Measurements from ENCODE around the gene ADRB1.

Gene ADRB1

DNA sequence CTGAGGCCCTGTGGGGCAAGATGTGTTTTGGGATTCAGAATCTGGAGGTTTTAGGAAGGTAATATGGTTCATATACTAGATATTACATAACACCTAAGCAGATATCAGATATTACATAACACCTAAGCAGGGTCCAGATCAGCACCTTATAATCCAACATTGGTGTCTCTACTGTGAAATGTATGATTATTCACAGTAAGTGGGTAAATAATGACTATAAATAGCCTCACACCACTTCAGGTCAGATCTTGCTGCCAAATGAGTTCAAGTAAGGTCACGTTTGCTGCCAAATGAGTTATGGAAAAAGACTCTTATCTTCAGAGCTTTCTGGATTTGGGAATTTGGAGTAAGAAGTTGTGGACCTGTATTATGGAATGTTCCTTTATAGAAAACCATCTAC lies 14.6 kb downstream of the ADRB1 start:
- DNase-seq, result no peak

DNA sequence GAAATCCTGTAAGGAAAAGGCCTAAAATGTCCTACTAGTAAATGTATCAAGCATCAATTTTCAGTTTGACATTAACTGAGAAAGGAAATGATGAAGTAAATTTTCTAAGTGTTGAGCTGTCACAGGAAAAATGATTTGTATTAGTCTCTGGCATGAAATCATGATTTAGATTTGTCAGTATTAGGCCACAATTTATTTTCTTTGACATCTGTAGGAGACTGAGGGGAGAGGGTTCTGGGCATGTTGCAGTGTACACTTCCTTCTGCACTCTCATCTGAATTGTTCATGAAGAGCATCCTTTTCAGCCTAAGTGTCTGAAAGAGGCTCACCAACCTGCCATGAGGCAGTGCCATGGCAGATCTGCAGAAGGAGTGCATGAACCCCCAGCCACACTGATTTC lies 15.9 kb downstream of the ADRB1 start:
- no peak for DNase-seq

DNA sequence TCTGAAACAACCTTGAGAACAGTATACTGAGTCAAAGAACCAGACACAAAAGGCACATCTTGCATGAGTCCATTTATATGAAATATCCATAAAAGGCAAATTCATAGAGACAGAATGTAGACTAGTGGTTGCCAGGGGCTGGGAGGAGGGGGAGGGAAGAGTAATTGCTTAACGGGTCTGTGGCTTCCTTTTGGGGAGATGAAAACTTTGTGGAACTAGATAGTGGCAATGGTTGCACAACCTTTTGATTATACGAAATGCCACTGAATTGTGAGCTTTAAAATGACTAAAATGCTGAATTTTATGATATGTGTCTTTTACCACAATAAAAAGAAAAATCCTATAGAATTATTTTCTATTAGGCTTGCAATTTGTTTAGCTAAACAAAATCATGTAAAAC lies 16.8 kb downstream of the ADRB1 start:
- no peak for DNase-seq

DNA sequence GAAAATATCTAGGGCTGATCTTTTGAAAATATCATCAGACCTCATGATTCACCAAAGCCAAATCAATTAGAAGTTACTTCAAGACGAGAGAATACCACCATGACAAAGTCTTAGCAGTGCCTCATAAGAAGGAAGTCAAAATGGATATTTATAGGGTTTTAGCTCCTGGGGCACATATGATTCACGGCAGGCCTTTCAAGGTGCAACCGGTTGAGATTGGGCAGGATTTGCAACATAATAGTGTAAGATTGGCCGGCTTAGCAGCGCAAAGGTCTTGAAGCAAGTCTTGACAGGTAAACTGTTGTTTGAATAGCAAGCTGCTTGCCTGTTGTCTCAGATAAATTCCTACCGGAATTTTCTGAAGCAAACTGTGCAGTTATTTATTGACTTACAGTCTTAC lies 17.5 kb downstream of the ADRB1 start:
- DNase-seq, result no peak

DNA sequence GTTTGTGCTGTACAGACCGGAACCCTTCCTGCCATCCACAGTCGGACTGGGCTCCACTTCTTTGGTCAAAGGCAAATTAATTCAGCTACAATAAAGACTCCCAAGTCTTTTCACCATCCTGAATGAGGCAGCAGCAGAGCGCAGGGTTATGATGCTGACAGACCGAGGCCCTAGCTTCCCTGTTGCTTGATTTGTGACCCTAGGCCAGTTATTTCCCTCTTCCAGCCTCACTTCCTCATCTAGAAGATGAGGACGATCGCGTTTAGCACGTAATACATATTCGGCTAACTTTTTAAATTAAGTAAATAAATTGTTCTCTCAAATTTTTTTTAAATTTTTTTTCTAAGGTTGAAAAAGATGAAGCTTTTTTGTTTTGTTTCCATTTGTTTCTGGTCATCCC lies 18.1 kb downstream of the ADRB1 start:
- DNase-seq, result no peak

DNA sequence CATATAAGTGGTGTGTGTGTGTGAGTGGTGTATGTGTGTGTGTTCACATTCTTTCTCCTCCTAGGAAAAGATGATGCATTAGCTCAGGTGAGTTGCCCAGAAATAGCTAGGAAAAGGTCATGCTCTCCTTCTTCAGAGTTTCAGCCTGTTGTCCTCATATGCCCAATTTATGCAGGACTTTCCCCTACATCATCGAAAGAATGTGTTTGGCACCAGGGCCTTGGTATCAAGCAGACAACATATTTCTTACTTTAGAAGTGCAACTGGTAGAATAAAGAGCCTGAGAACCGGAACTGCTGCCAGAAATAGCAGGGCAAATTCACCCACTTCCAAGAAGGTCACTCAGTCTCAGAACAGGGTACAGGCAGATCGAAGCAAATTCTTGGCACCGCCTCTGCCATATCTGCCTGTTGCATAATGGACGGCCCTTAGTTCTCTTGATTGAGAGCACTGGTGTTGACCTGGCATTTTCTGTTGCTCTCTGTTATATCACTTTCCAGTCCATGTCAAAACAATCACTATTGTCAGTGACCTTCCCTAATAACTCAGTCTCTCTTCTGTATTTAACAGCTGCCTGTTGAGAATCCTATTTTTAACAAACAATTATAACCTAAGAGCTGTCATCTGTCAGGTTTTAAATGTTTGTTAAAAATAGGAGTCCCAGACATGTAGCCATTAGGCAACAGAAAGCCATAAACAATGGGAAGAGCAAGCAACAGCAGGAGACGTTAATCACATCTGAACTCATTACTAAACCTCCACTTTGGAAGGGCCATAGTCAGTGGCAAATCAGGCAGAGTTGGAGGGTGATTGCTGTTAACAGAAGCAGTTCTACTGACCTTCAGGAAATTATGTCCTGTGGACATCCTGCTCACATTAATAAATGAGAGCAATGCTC lies 20.7 kb downstream of the ADRB1 start:
- DNase-seq, result no peak

DNA sequence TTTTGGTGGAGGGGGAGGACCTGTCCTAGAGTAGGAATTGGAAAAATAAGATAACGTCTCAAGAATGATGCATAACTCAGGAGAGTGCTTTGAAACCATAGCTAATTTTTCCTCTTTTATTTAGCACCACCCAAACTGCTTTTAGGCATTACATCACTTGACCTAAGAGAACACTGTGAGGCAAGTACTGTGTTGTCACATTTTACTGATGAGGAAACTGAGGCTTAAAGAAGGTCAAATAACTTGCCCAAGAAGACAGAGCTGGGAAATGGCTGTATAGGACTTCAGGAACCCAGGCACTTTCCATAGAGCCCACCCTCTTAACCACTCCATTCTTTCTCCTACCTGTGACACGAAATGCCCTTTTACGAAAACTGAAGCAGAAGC lies 21.4 kb downstream of the ADRB1 start:
- DNase-seq, result no peak

DNA sequence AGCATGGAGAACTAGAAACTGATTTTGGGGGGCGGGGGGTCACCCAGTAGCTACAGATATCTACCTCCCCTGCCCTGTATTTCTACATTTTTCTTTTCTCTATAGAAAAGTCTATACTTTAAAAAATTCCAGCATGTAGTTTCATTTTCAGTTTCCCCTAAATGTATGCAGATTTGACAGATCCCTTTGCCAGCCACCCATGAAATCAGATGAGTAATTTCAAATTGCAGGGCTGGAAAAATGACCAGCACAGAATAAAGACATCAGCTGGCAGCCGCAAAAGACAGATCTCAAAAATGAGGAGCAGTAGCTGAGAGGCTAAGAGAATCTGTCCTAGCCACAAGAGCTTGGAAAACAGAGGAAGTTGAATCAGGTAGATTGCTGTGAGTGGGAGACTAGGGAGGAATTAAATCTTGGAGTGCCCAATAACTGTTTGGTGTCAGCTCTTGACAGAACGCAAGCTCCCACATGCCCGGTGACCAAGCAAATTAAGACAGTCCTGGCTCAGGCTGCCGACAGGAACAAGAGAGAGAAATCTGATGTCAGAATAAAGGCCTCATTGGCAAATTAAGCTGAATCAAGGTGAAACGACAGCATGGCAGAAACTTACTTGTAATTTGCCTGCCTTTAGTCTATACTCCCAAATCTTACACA lies 24.5 kb downstream of the ADRB1 start:
- DNase-seq, result no peak

DNA sequence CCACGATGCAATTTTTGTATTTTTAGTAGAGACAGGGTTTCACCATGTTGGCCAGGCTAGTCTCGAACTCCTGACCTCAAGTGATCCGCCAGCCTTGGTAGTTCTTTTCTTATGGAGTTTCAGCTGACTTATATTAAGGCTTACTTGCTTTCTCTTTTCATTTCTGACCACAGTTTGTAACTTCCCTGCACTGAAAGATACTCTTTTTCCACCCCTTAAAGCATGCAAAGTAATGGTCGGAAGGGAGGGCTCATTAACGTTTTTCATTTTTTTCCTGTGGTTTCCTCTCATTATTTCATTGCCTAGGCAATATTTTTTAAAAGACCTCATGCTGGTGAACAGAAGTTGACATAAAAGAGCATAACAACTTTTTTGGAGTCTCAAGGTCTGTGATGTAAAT lies 27.0 kb downstream of the ADRB1 start:
- DNase-seq, result no peak

DNA sequence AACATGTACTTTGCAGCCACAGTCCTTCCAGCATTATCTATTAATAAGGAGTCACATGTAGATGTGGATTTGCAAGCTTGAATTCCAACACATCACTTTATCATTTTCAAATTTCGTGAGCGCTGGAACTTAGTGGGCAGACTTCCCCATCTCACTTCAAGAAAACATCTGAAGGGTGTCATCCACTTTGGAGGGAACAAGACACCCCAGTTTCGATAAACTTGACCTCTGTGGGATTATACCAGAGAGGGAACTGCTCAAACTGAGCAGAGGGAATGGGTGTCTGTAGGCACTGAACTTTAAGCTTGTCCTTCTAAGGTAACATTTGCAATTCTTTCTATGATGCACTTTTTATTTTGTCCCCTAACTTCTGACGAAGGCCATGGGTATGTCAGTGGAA lies 27.5 kb downstream of the ADRB1 start:
- no peak for DNase-seq

DNA sequence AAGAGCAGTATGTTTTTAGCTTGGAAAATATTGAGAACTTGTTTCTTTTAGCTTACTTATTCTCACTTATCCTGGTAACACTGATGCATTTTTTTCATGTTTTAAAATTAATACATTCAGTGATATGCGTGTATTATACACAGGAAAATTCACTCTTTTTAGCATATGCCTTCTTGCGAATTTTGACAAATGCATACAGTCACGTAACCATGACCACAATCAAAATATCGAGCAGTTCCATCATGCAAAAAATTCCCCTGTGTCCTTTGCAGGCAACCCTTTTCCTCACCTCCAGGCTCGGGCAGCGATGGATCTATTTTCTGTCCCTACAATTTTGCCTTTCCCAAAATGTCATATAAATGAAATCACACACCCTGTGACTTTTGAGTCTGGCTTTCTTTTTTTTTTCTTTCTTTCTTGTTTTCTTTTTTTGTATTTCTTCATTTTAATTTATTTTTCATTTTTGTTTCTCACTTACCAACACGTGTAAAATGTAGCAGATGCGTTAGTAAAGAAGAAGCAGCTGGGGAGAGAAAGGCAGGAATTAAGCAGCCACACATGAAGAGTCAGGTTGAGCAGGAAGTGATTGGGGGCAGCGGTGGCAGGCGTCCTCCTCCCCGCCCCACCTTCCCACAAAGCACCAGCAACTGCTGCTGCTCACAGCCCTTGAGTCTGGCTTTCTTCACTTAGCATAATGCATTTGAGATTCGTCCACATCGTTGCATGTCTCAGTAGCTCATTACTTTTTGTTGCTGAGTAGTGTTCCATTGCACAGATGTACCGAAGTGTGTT lies 29.9 kb downstream of the ADRB1 start:
- DNase-seq, result no peak

DNA sequence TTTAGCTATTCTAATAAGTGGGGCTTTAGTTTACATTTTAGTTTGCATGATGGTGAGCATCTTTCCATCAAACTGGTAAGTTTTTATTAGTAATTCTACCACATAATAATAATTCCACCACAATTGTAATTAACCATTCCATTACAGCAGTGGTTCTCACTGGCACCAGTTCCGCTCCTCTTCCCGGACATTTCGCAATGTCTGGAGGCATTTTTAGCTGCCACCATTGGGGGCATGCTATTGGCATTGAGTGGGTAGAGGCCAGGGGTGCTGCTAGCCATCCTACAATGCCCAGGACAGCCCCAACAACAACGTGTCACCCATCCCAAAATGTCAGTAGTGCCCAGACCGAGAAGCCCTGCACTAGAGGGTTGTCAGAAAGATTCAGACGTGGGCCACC lies 31.4 kb downstream of the ADRB1 start:
- no peak for DNase-seq

DNA sequence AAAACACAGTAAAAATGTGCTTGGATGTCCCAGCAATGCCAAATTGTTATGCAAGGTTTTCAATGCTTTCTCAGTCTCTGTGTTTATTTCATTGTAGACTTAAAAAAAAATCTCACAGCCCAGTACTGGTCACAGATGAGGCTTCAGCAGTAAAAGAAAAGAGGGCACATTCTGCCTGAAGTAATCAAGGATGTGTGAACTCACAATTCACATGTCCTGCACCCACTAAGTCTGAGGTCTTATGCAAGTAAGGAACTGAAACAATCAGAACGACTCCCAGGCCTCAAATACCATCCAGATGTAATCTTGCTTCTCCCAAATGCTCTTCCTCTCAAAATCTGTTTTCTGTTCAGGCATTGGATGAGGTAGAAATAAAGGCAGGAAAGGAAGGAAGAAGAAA lies 33.7 kb downstream of the ADRB1 start:
- DNase-seq, result no peak

DNA sequence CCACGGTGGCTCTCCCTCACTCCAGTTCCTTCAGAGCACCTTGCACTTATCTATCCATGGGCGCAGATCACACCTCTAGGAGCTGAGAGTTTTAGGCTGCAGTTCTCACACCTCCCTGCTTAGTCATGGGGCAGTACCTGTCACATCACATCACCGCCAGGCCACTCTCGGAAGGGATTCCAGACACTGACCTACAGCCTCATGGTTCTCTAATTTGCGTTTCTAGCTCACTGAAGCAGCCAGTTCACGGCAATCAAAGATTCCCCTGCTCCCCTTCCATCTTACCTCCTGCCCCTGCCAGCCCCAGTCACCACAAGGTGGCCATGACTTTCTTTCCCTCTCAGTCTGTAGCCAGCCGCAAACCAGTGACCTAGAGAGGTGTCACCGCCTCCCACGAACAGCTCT lies 34.2 kb downstream of the ADRB1 start:
- DNase-seq, result no peak

DNA sequence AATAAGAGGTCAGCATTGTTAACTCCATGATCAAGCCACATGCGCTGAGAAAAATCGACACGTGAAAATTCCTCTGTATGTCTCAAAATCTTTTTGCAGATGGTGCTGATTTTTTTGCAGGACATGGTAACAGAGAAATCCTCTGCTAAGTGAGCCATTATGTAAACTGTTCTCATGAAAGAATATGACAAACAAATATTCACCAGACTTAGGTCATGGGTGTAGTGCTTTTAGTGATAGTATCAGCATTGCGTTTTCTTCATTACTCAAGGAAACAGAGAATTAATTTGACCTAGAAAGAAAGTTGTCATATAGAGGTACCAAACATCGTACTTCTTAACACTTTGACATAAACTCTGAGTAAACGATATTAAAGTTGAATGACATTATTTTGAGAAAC lies 34.7 kb downstream of the ADRB1 start:
- no peak for DNase-seq

DNA sequence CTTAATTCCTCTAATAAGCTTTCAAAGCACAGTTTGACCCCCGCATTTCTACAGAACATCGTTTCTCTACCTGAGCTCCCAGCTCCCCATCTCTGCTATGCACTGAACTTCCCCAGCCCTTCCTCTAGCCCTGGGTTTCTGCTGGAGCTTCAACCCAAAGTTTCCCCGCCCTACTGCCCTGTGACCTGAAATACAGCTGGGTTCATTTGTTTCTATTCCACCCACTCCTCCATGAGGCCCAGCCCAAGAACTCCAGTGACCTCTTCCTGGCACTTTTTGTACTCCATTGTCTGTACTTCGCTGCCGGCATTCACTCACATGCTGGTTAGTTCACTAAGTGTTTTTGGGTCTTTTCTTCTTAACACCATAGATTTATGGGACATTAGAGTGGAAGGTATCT lies 35.8 kb downstream of the ADRB1 start:
- DNase-seq, result no peak

DNA sequence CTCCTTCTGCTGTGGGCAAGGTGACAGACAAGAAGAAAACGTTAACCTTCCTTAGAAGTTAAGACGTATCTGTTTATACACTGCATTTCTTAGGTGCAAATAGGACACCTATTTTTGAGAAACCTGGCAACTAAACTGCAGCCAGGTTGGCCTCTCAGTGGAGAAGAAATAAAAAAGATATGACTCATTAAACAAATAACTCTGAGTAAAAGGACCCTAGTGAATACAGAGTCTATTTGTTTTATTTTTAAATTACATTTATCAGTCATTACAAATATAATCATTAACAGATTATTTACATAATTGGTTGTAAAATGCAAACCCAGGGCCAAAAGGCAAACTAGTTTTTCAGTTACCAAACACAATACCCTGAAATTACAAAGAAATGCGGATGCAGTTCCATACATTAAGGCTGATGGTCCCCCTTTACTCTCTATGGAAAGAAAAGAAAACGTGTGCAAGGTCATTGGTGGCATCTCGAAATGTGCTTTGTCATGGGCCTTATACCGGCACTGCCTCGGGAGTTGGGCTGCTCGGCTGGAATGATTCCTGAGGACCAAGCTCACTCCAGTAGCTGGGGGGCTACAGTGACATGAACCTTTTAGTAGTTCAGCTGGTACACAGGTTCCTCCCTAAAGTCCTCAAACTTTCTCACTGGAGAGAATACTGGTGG lies 38.4 kb downstream of the ADRB1 start:
- no peak for DNase-seq

DNA sequence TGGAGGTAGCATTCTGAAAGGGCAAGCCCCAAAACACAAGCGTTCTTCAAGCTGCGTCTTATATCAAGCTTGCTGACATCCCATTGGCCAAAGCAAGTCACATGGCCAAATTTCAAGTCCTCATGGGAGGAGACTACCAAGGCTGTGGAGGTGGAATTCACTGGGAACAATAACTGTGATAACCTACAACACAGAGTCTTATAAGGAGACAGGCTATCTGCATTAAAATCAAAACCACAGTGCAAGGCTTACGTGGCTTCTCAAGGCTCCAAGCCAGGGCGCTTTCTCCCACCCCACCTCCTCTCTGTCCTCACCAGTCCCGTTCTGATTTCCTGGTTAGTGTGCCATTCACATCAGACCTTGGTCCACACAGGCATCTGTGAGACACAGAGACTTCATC lies 39.4 kb downstream of the ADRB1 start:
- DNase-seq, result no peak

DNA sequence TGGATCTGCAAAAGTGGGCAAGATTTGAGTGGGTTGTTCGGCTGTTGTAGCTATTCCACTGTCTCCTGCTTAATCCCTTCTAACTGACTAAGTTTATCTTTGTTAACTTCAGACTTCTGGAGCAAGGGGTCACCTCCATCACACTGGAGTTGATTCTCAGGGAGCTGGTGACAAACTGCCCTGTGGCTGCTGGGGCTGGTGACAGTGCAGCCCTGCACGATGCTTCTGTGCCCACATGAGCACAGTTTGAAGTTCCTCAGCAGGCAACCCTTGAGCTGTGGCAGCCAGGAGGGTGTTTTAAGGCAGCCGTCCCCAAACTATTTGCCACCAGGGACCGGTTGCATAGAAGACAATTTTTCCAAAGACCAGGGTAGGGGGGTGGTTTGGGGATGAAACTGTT lies 40.5 kb downstream of the ADRB1 start:
- DNase-seq, result no peak

DNA sequence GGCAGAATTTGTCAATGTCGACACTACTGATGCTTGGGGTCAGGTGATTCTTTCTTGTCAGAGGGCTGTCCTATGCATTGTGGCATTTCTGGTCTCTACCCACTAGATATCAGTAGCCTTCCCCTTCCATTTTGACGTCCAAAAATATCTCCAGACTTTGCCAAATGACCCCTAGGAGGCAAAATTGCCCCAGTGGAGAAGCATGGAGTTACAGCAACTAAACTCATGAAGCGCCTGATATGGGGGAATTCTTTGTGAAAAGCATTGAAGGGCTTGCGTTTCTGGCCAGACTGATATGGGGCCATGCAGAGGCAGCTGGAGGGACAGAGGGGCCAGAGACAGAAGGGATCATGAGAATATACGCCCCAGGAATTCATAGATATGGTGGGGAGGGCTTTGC lies 43.6 kb downstream of the ADRB1 start:
- no peak for DNase-seq

DNA sequence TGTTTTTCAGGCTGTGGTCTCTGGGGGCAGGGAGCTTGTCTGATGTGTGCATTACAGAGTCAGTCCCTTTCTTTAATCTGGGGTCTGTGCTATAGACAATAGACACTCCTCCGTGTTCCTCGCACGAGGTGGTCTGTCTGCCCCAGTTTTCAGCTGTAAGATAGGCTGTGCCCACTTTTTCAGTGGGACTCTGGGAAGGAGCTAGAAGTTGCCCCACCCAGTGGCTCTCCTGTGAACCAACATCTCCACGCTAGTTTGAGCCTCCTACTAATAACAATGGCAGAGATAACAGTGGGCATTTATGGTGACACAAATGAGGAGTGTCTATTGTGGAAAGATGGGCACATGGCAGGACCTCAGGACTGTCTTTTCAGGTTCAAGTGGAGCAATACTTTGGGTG lies 44.0 kb downstream of the ADRB1 start:
- DNase-seq, result no peak

DNA sequence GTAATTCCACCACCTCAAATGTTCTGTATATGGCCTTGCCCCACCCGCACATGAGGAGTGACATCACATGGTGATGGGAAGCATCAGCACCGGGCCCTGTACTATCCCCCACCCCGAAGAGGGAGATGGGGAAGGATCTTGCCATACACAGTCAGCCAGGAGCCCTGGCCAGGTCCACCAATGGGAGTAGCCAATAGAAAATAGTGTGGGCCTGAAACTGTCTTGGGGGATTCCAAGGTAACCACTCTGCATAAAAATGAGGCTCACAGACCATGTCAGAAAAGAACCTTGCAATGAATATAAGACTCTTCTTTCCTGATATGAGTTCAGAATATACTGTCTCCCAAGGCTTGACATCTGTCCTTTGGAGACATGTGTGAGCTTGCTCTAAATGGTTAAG lies 51.1 kb downstream of the ADRB1 start:
- no peak for DNase-seq

Measured in NCI-H446 (cell line).